ENCODE results near the gene RASSF5.

- TF ChIP-seq CTCF (IDR thresholded peaks at IDR 0.05) = no peak
- TF ChIP-seq POLR2A (IDR thresholded peaks at IDR 0.05; ENCODE audit: low read depth) = no peak
- no peak for TF ChIP-seq POLR2AphosphoS5 (IDR thresholded peaks at IDR 0.05)
- no peak for TF ChIP-seq EP300 (IDR thresholded peaks at IDR 0.05)
These were observed 25.0 kb downstream of the RASSF5 start for GRCh38 chr1:206532368-206532767.
